ENCODE data around the gene PIEZO2.

PIEZO2 gene

DNA sequence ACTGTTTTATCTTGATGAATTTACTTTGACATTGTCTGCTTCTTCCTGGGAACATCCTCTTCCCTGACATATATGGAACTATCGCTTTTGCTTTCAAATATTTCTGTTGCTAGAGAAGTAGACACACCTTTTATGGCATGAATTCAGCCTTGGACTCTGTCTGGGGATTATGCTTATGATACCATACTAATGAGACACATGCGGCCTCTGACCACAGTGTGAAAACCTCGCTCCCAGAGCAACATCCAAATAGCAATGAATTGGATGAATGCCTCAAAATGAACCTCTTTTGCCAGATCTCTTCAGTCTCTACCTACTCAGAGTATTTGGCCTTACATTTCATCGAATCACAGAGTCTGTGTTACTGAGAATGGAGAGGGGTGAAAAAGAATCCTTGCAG is 70.9 kb downstream of the PIEZO2 start:
- TF ChIP-seq, protein P1, sequence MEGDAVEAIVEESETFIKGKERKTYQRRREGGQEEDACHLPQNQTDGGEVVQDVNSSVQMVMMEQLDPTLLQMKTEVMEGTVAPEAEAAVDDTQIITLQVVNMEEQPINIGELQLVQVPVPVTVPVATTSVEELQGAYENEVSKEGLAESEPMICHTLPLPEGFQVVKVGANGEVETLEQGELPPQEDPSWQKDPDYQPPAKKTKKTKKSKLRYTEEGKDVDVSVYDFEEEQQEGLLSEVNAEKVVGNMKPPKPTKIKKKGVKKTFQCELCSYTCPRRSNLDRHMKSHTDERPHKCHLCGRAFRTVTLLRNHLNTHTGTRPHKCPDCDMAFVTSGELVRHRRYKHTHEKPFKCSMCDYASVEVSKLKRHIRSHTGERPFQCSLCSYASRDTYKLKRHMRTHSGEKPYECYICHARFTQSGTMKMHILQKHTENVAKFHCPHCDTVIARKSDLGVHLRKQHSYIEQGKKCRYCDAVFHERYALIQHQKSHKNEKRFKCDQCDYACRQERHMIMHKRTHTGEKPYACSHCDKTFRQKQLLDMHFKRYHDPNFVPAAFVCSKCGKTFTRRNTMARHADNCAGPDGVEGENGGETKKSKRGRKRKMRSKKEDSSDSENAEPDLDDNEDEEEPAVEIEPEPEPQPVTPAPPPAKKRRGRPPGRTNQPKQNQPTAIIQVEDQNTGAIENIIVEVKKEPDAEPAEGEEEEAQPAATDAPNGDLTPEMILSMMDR (IDR thresholded peaks at IDR 0.05; ENCODE audit: insufficient read depth, low read length, poor library complexity, severe bottlenecking): no peak
- H3K4me3 ChIP-seq (replicated peaks; ENCODE audit: low read depth, low read length): no peak overlapping the region
- H3K27me3 ChIP-seq (replicated peaks; ENCODE audit: control insufficient read depth, insufficient read depth, low read length): no peaks in the 10 kb centered on the region
- H3K36me3 ChIP-seq (ENCODE audit: control insufficient read depth, insufficient read depth, low read length): no peaks in the 10 kb centered on the region
- DNase-seq (ENCODE audit: extremely low read depth, insufficient read length): no peak

DNA sequence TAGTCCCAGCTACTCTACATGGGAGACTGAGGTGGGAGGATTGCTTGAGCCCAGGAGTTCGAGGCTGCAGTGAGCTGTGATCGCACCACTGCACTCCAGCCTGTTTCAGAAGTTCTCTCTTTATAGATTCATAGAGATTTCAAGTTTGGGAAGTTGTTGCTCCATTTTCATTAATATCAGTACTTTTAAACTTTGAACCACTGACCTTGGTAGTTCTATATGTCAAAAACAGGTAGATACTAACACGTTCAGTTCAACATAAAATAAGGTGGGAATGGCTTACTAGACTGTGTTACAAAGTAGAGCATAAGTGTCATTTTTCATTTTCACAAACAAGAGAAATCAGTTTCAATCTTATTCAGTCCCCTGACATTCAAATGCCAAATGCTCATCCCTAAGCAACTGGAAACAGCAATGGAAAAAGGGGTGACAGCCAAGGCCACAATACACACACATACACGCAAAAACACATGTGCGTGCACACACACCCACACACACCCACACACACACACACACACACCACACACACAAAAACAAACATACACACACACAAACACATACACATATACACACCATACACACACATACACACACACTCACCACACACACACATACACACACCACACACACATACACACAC is 71.7 kb downstream of the PIEZO2 start:
- no peak overlapping the region for H3K4me3 ChIP-seq (replicated peaks; ENCODE audit: low read depth, low read length)
- no peak for DNase-seq (ENCODE audit: extremely low read depth, insufficient read length)
- H3K36me3 ChIP-seq (ENCODE audit: control insufficient read depth, insufficient read depth, low read length): no peaks in the 10 kb centered on the region
- H3K27me3 ChIP-seq (replicated peaks; ENCODE audit: control insufficient read depth, insufficient read depth, low read length): no peaks in the 10 kb centered on the region
- TF ChIP-seq, protein P1 (IDR thresholded peaks at IDR 0.05; ENCODE audit: insufficient read depth, low read length, poor library complexity, severe bottlenecking): no peak

DNA sequence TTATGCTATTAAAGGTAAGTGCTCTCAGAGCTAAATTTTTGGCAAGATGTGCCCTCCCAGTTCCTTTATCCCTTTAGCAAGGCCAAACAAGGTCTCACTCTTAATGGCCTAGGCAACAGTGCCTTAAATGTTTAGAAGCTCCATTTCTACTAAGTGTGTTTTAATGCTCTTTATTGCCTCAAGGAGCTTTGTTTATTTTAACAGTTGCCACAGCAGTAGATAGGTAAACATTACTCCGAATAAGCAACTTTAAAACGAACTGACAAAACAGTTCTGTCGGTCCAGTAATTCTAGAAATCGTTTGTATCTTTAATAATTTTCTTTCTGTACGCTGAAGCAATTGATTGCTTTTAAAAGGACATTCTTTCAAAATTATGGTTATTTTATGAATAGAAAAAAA is 74.5 kb downstream of the PIEZO2 start:
- TF ChIP-seq, protein P1 (IDR thresholded peaks at IDR 0.05; ENCODE audit: insufficient read depth, low read length, poor library complexity, severe bottlenecking): no peak

DNA sequence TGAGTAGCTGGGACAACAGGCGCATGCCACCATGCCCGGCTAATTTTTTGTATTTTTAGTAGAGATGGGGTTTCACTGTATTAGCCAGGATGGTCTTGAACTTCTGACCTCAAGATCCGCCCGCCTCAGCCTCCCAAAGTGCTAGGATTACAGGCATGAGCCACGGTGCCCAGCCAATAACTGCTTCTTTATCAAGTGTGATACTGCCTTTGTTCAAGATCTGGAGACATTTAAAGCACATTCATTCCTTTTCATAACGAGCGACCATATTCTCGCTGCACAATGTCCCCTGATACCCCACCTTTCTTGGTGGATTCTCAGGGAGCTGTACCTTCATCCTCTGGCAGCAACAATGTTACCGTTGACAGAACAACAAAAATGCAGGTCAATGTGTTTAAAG is 75.4 kb downstream of the PIEZO2 start:
- Histone ChIP-seq H3K4me3 (replicated peaks; ENCODE audit: low read depth, low read length) (no peak overlapping the region), H3K27me3 (replicated peaks; ENCODE audit: control insufficient read depth, insufficient read depth, low read length) (no peaks in the 10 kb centered on the region), H3K36me3 (ENCODE audit: control insufficient read depth, insufficient read depth, low read length) (no peaks in the 10 kb centered on the region; the same call in none of the 2 replicates)
- no peak for DNase-seq (ENCODE audit: extremely low read depth, insufficient read length)
- TF ChIP-seq, protein P1 (IDR thresholded peaks at IDR 0.05; ENCODE audit: insufficient read depth, low read length, poor library complexity, severe bottlenecking): no peak

More for the DNA sequence above, 74.5 kb downstream of the PIEZO2 start:
- DNase-seq (ENCODE audit: extremely low read depth, insufficient read length): no peak
- Histone ChIP-seq H3K36me3 (ENCODE audit: control insufficient read depth, insufficient read depth, low read length) (no peaks in the 10 kb centered on the region; the same call in none of the 2 replicates), H3K4me3 (replicated peaks; ENCODE audit: low read depth, low read length) (no peak overlapping the region), H3K27me3 (replicated peaks; ENCODE audit: control insufficient read depth, insufficient read depth, low read length) (no peaks in the 10 kb centered on the region)

DNA sequence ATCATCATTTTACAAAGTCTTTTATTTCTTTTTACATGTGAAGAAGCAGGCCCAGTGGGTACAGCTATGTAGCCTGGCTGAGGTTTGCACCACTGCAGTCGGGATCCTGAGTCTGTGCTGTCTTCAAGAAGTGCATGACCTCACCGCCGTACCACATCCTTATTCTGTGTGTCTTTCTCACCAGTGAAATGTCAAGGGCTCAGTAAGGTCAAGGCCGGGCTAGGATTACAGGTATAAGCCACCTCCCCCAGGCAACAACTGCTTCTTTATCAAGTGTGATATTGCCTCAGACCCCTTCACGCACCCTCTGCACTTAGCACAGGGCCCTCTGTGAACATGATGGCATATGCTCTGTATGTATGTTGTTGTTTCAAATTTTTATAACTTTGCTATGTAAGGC is 76.7 kb downstream of the PIEZO2 start:
- DNase-seq (ENCODE audit: extremely low read depth, insufficient read length): no peak
- Histone ChIP-seq H3K27me3 (replicated peaks; ENCODE audit: control insufficient read depth, insufficient read depth, low read length) (no peaks in the 10 kb centered on the region), H3K4me3 (replicated peaks; ENCODE audit: low read depth, low read length) (no peak overlapping the region), H3K36me3 (ENCODE audit: control insufficient read depth, insufficient read depth, low read length) (no peaks in the 10 kb centered on the region; the same call in none of the 2 replicates)
- TF ChIP-seq, protein P1 (IDR thresholded peaks at IDR 0.05; ENCODE audit: insufficient read depth, low read length, poor library complexity, severe bottlenecking): no peak

DNA sequence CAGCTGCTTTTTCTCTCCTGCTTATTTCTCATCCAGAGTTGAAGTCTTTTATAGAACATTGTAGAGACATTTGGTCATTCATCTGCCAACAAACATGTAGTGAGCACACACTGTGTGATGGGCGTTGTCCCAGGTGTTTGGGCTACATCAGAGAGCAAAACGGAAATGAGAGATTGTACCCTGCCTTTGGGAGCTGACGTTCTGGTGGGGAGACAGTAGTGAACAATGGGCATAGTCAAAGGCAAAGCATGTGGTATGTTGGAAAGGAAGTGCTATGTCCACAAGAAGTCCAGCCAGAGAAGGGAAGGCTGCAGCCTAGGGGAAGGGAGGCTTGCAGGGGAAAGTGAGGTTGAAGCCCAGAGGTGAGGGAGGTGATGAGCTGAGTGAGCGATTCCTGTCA is 78.1 kb downstream of the PIEZO2 start:
- no peak overlapping the region for H3K4me3 ChIP-seq (replicated peaks; ENCODE audit: low read depth, low read length)
- no peak for DNase-seq (ENCODE audit: extremely low read depth, insufficient read length)
- TF ChIP-seq, protein P1 (IDR thresholded peaks at IDR 0.05; ENCODE audit: insufficient read depth, low read length, poor library complexity, severe bottlenecking): no peak
- H3K36me3 ChIP-seq (ENCODE audit: control insufficient read depth, insufficient read depth, low read length): no peaks in the 10 kb centered on the region; the same call in none of the 2 replicates
- no peaks in the 10 kb centered on the region for H3K27me3 ChIP-seq (replicated peaks; ENCODE audit: control insufficient read depth, insufficient read depth, low read length)

All from GM06990 (cell line).